GM12878 (cell line): ENCODE data around the gene COQ7. TPM values are rescaled to one million over a fixed set of nuclear protein-coding genes. Genes with fewer than 3 reads are reported as not detected.

Source experiments
- ATAC-seq: fragments of 200-7000 bp; cut with Tn5 transposase; 3 replicates; pipeline ENCODE4 v1.9.1; 2020; ENCODE audit warnings: mild to moderate bottlenecking, moderate library complexity
- BruUV-seq: library from RNA; stranded (reverse); fragments of 400-500 nt; replicated peaks from 2 replicates; lab custom pipeline; 2021; lab: Mats Ljungman, UMichigan
- CTCF ChIA-PET: fragments of 300-600 bp; sonication (Branson Sonifier 250); formaldehyde crosslinking; extraction: SDS; loops from one replicate; lab custom pipeline; 2021; ENCODE audit warnings: inconsistent platforms; lab: Yijun Ruan, JAX
- POLR2A ChIA-PET: fragments of 350-600 bp; formaldehyde crosslinking; extraction: SDS; loops from one replicate; lab custom pipeline; 2021; ENCODE audit warnings: inconsistent platforms; lab: Charles Lee
- RAD21 ChIA-PET: fragments of 300-600 bp; sonication (Branson Sonifier 250); formaldehyde crosslinking; loops from one replicate; lab custom pipeline; 2023; ENCODE audit warnings: antibody characterized with exemption; ENCODE audit not compliant: unreplicated experiment; lab: Charles Lee
- SMC1A ChIA-PET: fragments of 300-600 bp; sonication (Branson Sonifier 250); formaldehyde crosslinking; loops from one replicate; lab custom pipeline; 2023; ENCODE audit not compliant: unreplicated experiment, uncharacterized antibody; lab: Charles Lee
- DNase-seq: peaks from one replicate; pipeline ENCODE4 v3.0.0-alpha.2; 2011; ENCODE audit warnings: low read depth, low spot score
- FAIRE-seq: peaks from 3 replicates; lab custom pipeline; 2011; peaks lifted over from hg19 to GRCh38; lab: Jason Lieb, UNC
- H2AFZ ChIP-seq: 2 replicates; pipeline ENCODE4 v1.6.0; 2011; ENCODE audit warnings: low read depth, low read length, control low read depth; ENCODE audit not compliant: control insufficient read depth
- H3K27ac ChIP-seq: 2 replicates; pipeline ENCODE4 v1.5.1; 2011; ENCODE audit warnings: control low read depth; ENCODE audit not compliant: control insufficient read depth, insufficient read depth
- H3K27me3 ChIP-seq, 2 experiments: replicated peaks in 1 of 2; 2 replicates each; pipeline versions ENCODE4 v1.6.0 to v1.6.1; 2011; ENCODE audit warnings: low read length in 1 of 2; ENCODE audit not compliant: control insufficient read depth in 2 of 2, insufficient read depth in 2 of 2
- H3K36me3 ChIP-seq, 2 experiments: 2 replicates each; pipeline ENCODE4 v1.5.1; 2011; ENCODE audit warnings: low read length in 1 of 2; ENCODE audit not compliant: control insufficient read depth in 2 of 2, insufficient read depth in 2 of 2
- H3K4me1 ChIP-seq: 2 replicates; pipeline ENCODE4 v1.6.1; 2011; ENCODE audit warnings: mild to moderate bottlenecking, low read length, moderate library complexity, mixed read lengths; ENCODE audit not compliant: control insufficient read depth, insufficient read depth
- H3K4me2 ChIP-seq: 2 replicates; pipeline ENCODE4 v1.6.0; 2011; ENCODE audit warnings: control low read depth; ENCODE audit not compliant: control insufficient read depth, insufficient read depth
- H3K4me3 ChIP-seq: fragments of 200-600 bp; sonication (generic); 2 replicates; pipeline ENCODE4 v1.5.1; 2016
- H3K79me2 ChIP-seq: 2 replicates; pipeline ENCODE4 v1.6.0; 2011; ENCODE audit warnings: low read length; ENCODE audit not compliant: control insufficient read depth, insufficient read depth
- H3K9ac ChIP-seq: 2 replicates; pipeline ENCODE4 v1.8.0; 2011; ENCODE audit warnings: low read length, control low read depth, mixed read lengths; ENCODE audit not compliant: control insufficient read depth, insufficient read depth
- H3K9me3 ChIP-seq: replicated peaks from 3 replicates; pipeline ENCODE4 v1.5.1; 2011; ENCODE audit warnings: mild to moderate bottlenecking, low read length; ENCODE audit not compliant: control insufficient read depth, insufficient read depth
- H4K20me1 ChIP-seq: 2 replicates; pipeline ENCODE4 v1.6.0; 2011; ENCODE audit not compliant: control insufficient read depth, insufficient read depth
- CREB1 ChIP-seq: IDR thresholded peaks from 2 replicates; pipeline ENCODE4 v1.6.1; 2012; ENCODE audit warnings: low read depth, mild to moderate bottlenecking, inconsistent platforms
- CREM ChIP-seq: IDR thresholded peaks from 2 replicates; pipeline ENCODE4 v1.6.1; 2014; ENCODE audit warnings: antibody characterized with exemption, low read depth
- JUND ChIP-seq: IDR thresholded peaks from 2 replicates; pipeline ENCODE4 v1.6.1; 2012; ENCODE audit warnings: low read depth, mild to moderate bottlenecking, low read length, improper control_type of control experiment, moderate library complexity
- PBX3 ChIP-seq: IDR thresholded peaks from 2 replicates; pipeline ENCODE4 v1.6.1; 2011; ENCODE audit warnings: mild to moderate bottlenecking, low read depth, low read length, moderate library complexity; ENCODE audit not compliant: insufficient replicate concordance
- POLR2AphosphoS5 ChIP-seq: IDR thresholded peaks from 2 replicates; pipeline ENCODE4 v1.6.1; 2011; ENCODE audit warnings: mild to moderate bottlenecking, low read length, inconsistent platforms
- SMC3 ChIP-seq: IDR thresholded peaks from 2 replicates; pipeline ENCODE4 v1.6.1; 2011; ENCODE audit warnings: low read length, improper control_type of control experiment, borderline replicate concordance
- SP1 ChIP-seq: IDR thresholded peaks from one replicate; pipeline ENCODE4 v1.6.1; 2011; ENCODE audit warnings: low read depth, low read length
- ZBTB11 ChIP-seq: fragments of 450-650 bp; formaldehyde crosslinking; IDR thresholded peaks from 2 replicates; pipeline ENCODE4 v1.5.0; 2022; ENCODE audit warnings: mild to moderate bottlenecking, missing genetic modification characterization
- WGBS: methylation state at CpG from one replicate; pipeline ENCODE4 v1.1.6; 2016; ENCODE audit warnings: low lambda C conversion rate; ENCODE audit not compliant: insufficient replicate concordance, insufficient coverage; ENCODE audit errors: missing lambda C conversion rate; 5-methylcytosine and 5-hydroxymethylcytosine counted together
- in situ Hi-C: fragments of 300-500 bp; cut with MboI; formaldehyde crosslinking; loops from 9 replicates; pipeline ENCODE4 v1.14.3; 2018; ENCODE audit warnings: mixed read lengths
- intact Hi-C: fragments of 100-400 bp; cut with micrococcal nuclease; formaldehyde crosslinking; loops from one replicate; pipeline ENCODE4 v1.14.2; 2022; ENCODE audit not compliant: unreplicated experiment
- polyA plus RNA-seq, 11 experiments: library from polyadenylated mRNA; depleted of rRNA in 4 of 11; unstranded in 6 of 11; stranded (reverse) in 5 of 11; fragments of >200 nt; fragmentation: Nextera tagmentation in 4 of 11; fragmentation: Illumina TruSeq in 1 of 11; extraction: Ambion mirVana in 4 of 11; extraction: Trizol in 1 of 11; gene quantifications; 1 replicate in 1 of 11; 2 replicates in 10 of 11; pipeline versions ENCODE4 v1.2.1 to v1.2.3, GENCODE V29; 2011 to 2016; ENCODE audit warnings: inconsistent platforms in 2 of 11, missing spikeins in 2 of 11, low read depth in 1 of 11
- total RNA-seq, 4 experiments: library from RNA; depleted of rRNA in 3 of 4; stranded (reverse); fragments of >200 nt in 3 of 4; fragmentation: Illumina TruSeq in 1 of 4; extraction: Trizol in 1 of 4; gene quantifications; 2 replicates each; pipeline versions ENCODE4 v1.2.1 to v1.2.3, GENCODE V29; 2013 to 2021
- TF ChIP-seq, protein P1 (sequence below), 3 experiments: IDR thresholded peaks in 2 of 3; conservative IDR thresholded peaks in 1 of 3; 2 replicates each; pipeline ENCODE4 v1.5.1; 2011; ENCODE audit warnings: low read depth in 3 of 3, low read length in 3 of 3, mild to moderate bottlenecking in 3 of 3, control low read depth in 2 of 3, moderate library complexity in 2 of 3, inconsistent platforms in 1 of 3, mixed read lengths in 1 of 3; ENCODE audit not compliant: control insufficient read depth in 2 of 3, insufficient read depth in 1 of 3; ENCODE audit errors: extremely low read depth in 1 of 3

Gene COQ7
- total and polyA plus RNA-seq, 10 of the 15 experiments (the other 5 are each of a cell fraction or from before 2014, with no cell fraction given), result 3.2 to 21.9 (median 13.0) TPM

- peaks cover 6% of the 10 kb centered on the region; the same call in 2 of the 3 replicates for H3K9me3 ChIP-seq
- BruUV-seq, result no TSS peak
- no peak overlapping the region for H3K9ac ChIP-seq
- FAIRE-seq (no peak), ATAC-seq (no peak), DNase-seq (no peak)
- SMC1A ChIA-PET, result interaction anchor here (0.8 to 5.1 kb wide), 15 partner anchors 14 to 419 kb away, joined by 3 to 34 read pairs (median 4); partner anchors contain the start of gene ITPRIPL2
- in situ Hi-C loops (loop anchor here (5.0 kb wide), 2 partner anchors 68 to 408 kb away; no protein-coding TSS in a partner anchor), intact Hi-C loops (no loop called here)
- CTCF ChIA-PET, result interaction anchor here (0.6 to 3.7 kb wide), 6 partner anchors 8 to 281 kb away, joined by 3 to 18 read pairs (median 6); no protein-coding TSS in a partner anchor
- POLR2A ChIA-PET, result interaction anchor here (0.7 to 1.6 kb wide), 2 partner anchors 23 to 25 kb away, joined by 3 to 4 read pairs; no protein-coding TSS in a partner anchor
- RAD21 ChIA-PET, result interaction anchor here (1.3 kb wide), 1 partner anchor 16 kb away, joined by 4 read pairs; no protein-coding TSS in a partner anchor
- H3K27ac ChIP-seq, result no peak overlapping the region
- H3K4me1 ChIP-seq, result peaks cover 6% of the 10 kb centered on the region
- no peak overlapping the region for H2AFZ ChIP-seq
- H3K4me2 ChIP-seq, result no peak overlapping the region
- TF ChIP-seq CREM (no peak), POLR2AphosphoS5 (no peak), ZBTB11 (no peak), PBX3 (no peak), CREB1 (no peak), SMC3 (no peak), SP1 (no peak), JUND (no peak)
- TF ChIP-seq, protein P1, sequence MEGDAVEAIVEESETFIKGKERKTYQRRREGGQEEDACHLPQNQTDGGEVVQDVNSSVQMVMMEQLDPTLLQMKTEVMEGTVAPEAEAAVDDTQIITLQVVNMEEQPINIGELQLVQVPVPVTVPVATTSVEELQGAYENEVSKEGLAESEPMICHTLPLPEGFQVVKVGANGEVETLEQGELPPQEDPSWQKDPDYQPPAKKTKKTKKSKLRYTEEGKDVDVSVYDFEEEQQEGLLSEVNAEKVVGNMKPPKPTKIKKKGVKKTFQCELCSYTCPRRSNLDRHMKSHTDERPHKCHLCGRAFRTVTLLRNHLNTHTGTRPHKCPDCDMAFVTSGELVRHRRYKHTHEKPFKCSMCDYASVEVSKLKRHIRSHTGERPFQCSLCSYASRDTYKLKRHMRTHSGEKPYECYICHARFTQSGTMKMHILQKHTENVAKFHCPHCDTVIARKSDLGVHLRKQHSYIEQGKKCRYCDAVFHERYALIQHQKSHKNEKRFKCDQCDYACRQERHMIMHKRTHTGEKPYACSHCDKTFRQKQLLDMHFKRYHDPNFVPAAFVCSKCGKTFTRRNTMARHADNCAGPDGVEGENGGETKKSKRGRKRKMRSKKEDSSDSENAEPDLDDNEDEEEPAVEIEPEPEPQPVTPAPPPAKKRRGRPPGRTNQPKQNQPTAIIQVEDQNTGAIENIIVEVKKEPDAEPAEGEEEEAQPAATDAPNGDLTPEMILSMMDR (IDR thresholded peaks at IDR 0.05 in 2 of 3, conservative IDR thresholded peaks at IDR 0.05 in 1 of 3; ENCODE audit: control insufficient read depth in 2 of 3, extremely low read depth in 1 of 3, insufficient read depth in 1 of 3, low read depth in 3 of 3, low read length in 3 of 3), result no peak
- no peaks in the 10 kb centered on the region for H3K36me3 ChIP-seq
- 90% methylated on average over 15 of the region's 15 CpGs for WGBS
- H3K27me3 ChIP-seq, result no peaks in the 10 kb centered on the region
- no peaks in the 10 kb centered on the region for H3K79me2 ChIP-seq
- no peak overlapping the region for H3K4me3 ChIP-seq
- no peaks in the 10 kb centered on the region for H4K20me1 ChIP-seq
Measured at GRCh38 chr16:19093631-19094541, 26.5 kb downstream of the COQ7 start.
